Measurements from ENCODE around the gene RAB3C.

RAB3C gene

DNA sequence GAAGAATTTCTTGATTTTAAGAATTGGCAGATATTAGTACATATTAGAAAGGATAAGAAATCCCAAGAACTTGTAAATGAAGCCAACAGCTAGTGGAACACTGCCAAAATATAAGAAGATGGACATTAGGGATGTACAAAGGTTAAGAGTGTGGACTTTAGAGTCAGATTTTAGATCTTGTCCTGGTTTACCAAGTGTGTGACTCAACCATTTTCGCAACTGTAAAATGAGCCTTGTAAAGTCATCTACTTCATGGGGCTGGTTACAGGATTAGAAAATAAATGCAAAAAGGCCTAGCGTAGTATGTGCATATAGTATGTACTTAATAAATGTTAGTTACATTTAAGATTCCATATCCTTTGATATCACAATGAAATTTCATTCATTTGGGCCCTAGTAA is 260.0 kb downstream of the RAB3C start:
- no peak for DNase-seq

DNA sequence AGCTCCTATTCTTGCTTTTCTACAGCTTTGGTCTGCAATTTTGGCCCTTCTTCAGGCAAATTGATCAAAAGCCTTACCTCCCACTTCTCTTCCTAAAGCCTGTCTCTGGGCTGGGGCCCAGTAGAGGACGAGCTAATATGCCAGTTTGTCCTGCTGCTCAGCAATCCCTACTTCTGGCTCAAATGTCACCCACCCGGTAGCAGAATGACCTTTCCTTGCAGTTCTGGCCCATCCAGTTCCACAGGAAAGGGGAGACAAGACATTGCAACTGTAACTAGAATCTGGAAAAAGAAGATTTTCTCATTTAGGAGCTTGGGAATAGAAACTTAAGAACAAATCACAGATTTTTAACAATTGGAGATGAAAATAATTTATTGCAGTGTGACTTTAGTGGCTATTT is 261.5 kb downstream of the RAB3C start:
- DNase-seq = no peak

DNA sequence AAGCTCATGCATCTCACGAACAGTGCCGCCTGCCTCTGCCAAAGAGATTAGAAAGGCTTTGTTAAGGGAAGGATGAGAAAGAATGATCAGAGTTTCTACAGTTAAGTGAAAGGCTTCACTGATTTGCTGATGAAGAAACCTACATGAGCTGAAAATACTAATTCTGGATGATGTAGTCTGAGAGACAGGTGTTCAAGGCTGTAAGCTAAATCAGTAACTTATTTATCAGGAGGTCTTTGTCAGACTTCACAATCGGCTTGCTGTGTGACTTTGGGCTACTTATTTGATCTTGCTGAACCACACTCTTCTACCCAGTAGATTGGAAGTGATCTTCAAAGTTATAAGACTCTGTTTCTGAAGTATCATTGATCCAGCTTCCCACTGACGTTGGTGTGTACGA is 264.2 kb downstream of the RAB3C start:
- DNase-seq = no peak

DNA sequence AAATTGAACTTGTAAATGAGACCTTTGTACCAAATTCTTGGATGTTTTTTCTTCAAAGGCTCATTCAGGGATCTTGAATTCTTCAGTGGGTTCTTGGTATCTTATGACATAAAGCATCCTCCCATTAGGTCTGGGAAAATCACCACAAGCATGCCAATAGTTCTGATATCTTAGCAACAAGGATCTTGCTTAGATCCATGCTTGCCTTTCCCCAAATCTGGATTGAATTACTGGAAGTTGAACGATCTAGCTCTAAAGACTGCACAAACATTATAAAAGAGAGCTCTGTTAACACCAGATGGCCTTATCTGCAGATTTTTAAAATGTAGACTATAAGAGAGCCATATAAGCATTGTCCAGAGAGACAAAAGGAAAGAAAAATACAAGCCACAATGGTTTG is 266.3 kb downstream of the RAB3C start:
- no peak for DNase-seq

DNA sequence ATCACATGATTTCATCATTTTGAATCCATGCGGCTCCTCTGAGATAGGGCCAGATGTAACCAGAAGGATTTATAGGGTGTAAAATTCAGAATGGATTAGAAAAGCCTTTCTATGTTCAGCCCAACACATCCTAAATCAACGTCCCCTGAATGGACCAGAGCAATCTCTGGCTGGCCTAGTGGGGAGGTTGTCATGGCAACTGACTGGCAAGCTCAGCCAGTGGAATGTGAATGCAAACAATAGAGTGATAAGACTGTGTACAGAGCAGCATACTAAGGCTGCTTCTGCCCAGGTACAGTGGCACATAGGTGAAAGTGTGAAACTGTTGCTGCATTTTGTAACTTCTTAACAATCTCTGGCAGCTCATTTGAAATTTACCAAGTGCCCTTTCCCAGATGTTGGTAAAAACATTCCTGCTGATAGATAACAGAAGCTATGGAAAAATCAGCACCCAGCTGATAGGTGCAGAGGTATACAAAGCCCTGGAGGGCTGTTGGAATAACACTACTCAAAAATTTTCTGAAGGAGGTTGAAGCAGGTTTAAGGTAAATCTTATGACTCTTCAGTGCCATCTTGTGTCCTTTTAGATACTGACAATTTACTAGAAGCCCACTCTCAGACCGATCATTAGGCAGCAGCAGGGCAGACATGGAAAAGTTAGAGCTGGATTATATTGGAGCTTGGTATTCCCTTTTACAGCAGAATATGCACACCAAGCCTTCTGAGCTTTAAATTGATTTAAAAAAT is 267.2 kb downstream of the RAB3C start:
- no peak for DNase-seq

- DNase-seq = no peak
Observed at GRCh38 chr5:58851153-58851552, 268.3 kb downstream of the RAB3C start.

DNA sequence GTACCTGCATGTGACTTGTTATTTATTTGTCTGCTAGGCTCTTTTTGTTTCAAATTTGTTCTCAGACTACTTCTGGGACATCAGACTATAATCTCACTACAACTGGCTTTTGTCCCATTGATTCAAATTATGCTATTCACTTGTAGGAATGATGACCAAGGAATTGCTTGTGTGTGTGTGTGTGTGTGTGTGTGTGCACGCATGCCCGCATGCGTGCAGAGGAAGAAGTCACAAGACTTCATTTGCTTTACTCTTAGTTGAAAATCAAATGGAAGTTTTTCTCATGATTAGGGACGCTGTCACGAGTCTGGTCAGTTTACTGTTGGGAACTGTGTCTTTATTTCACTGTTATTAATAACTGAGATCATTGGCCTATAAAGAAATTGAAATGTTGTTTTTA is 268.7 kb downstream of the RAB3C start:
- no peak for DNase-seq

DNA sequence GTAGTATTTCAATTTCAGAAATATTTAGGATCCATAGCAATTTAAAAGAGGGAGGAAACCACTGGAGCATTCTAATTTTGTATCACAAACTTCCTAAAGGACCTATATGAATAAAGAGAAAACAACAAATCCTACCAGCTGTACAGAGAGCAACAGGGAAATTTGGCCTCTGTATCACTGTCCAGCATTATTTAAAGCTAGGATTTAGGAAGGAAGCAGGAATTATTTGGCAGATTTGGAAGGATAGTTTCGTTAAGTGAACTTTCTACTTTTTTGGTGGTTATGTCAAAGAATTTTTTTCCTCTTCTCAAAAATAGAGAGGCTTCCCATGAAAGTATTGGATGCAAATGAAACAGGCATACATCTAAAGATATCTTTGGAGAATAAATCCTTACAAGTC is 269.7 kb downstream of the RAB3C start:
- no peak for DNase-seq

- DNase-seq = no peak
Observed at GRCh38 chr5:58854441-58854840, 271.6 kb downstream of the RAB3C start.

GRCh38 chr5:58855851-58856739 is 273.2 kb downstream of the RAB3C start:
- DNase-seq = no peak

DNA sequence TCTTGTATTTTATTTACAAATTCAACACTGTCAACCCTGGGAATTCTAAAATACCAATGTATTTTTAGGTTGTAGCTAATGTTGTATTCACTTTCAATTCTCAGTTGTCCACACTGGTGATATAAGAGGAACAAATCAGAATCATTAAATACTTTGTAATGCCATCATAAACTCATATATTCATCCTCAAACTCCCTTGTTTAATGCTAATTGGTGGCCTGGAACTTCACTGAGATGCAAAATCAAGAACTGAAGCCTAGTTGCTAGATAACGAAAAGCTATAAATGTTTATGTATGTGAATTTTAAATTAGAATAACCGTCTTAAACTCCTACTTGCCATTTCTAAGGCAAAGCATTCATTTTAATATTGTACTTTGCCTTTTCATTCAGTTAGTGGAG is 274.7 kb downstream of the RAB3C start:
- no peak for DNase-seq

- no peak for DNase-seq
Observed at GRCh38 chr5:58860680-58861079, 277.8 kb downstream of the RAB3C start.

DNA sequence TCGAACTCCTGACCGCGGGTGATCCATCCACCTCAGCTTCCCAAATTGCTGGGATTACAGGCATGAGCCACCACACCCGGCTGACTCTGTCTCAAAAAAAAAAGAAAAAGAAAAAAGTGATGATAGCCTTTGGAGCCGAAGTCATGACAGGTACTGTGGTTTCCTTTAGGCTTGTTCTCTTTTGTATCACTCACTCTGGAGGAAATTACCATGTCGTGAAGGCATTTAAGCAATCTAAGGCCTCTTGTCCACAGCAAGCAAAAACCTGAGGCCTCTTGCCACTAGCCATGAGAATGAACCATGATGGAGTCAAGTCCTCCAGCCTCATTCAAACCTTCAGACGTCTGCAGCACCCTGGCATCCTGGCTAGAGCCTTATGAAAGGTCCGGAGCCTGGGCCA is 286.1 kb downstream of the RAB3C start:
- DNase-seq = no peak

- DNase-seq = peak; percentile 15
Observed at GRCh38 chr5:58871648-58872242, 288.9 kb downstream of the RAB3C start.

- no peak for DNase-seq
Observed at GRCh38 chr5:58872670-58873273, 289.9 kb downstream of the RAB3C start.

DNA sequence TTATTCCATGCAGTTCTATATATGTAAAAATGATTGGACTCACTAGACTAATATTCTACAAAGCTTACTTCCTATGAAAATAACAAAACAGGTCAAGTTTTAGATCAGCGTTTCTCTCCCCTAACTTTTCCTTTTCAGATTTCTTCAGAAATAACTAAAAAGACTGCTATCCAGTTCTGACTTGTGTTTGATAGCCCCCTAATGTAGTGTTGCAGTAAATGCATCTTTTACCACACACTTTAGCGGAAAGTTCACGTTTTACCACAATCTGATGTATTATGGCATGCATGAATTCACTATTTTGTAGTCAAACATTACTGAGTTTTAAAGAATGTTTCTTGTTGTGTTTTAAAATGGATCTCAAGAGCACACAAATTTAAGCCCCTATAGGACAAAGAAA is 292.7 kb downstream of the RAB3C start:
- no peak for DNase-seq

GRCh38 chr5:58885260-58885659 is 302.4 kb downstream of the RAB3C start:
- DNase-seq = no peak

DNA sequence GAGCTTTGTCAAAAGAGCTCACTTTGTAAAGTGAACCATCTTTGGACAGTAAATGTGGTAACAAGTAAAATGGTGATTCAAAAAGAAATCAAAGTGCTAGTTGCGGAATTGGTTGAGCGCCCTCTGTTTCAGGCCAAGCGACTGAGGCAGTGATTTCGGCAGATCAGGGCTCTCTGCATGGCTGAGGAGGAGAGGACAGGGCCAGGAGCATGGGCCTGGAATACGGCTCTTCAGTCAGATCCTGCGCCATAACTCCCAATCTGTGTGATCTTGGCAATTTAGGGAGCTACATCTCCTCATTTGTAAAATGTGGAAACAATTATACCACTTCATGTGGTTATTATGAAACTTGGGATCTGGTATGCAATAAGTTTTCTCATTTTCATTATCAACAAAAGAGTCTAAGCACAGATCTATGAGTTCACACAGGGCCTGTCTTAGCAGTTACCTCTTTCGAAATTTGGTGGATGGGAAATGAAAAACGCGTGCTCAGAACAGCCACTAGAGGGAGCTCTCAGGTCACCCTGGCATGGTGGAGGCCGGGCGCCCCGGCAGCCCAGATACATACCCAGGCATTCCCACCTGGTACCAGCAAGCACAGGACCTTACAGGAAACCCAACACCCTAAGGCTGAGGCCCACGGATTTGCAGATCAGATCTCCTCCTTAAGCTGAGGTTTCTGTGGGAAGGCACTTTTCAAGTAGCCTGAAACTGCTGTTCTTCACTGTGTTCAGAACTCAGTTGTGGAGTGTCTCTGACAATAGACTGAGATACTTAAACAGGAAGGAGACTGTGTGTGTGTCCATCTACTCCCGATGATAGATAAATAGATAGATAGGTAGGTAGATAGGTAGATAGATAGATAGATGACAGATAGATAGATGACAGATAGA is 303.7 kb downstream of the RAB3C start:
- peak; percentile 47 for DNase-seq

DNA sequence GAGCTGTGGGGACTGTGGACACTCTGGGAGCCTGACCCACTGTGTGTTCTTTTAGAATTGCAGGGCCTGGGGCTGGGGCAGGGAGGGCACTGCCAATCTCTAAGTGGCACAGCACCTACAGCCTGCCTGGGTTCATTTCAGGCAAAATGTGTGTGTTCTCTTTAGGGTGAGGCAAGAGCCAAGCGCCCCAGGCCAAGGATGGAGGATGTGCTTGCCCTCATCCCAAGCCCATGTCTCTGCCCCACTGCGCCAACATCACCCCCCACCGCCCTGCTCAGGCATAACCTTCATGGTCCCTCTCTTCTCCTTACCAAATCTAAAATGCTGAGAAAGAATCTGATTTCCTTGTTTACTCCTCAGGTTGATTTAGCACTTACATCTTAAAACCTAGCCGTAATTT is 304.4 kb downstream of the RAB3C start:
- DNase-seq = no peak

DNA sequence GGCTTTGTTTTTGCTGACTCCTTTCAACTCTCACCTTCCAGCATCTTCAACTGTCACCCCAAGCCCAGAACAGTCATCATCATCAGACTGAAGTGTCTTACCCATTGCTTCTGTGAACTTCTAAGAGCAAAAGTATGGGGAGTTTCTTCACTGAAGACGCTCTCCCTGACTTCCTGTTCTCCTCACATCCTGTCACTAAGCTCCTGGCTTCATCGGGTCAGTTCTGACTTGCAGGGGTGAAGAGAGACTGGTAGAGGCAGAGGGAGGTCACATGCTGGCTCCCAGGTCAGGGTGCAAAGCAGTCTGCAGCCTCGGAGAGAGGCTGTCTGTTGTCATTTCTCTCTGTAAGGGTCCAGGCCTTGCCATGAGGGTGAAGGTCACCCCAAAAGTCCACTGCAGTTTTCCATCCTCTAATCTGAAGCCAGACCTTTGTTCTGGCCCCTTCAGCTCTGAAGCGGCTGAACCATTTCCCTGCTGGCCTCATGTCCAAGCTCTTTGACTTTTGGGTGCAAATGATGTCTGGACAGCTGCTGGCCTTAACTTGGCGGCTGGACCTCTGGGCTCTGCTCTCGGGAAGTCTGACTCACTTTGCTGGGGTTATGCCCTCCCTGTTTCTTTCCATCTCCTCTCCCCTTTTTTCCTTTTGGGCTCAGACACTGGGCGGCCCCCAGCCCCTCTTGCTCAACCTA is 305.0 kb downstream of the RAB3C start:
- no peak for DNase-seq

DNA sequence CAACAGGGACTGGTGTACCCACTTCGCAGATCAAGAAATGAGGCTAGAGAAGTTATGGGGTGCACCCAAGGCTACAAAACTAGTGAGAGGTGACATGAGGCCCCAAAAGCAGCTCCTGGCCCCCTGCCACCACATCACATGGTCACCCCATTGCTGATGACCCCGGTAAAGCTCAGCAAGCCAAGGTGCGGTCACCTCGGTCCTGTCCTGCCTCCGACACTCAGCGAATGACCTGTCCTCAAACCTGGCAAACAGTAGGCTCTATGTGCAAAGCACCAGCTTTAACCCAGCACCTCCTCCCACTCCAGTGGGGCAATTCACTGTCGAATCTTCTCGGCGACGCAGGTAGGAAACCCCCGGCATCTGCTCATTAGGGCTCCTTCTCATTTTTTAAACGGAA is 307.4 kb downstream of the RAB3C start:
- DNase-seq = no peak

GRCh38 chr5:58890701-58891085 is 307.8 kb downstream of the RAB3C start:
- no peak for DNase-seq

All from activated T-cell treated with anti-CD3 and anti-CD28 coated beads for 4 hours (primary cell).